HCT116 (cell line): ENCODE results near the gene GNG13. TPM values are rescaled to one million over a fixed set of nuclear protein-coding genes. Genes with fewer than 3 reads are reported as not detected.

Experiments
- ATAC-seq: fragments of 200-7000 bp; cut with Tn5 transposase; 2 replicates; pipeline ENCODE4 v1.9.1; 2020; ENCODE audit warnings: mild to moderate bottlenecking, moderate library complexity
- BruUV-seq: library from RNA; stranded (reverse); fragments of 400-500 nt; replicated peaks from 2 replicates; lab custom pipeline; 2021; lab: Mats Ljungman, UMichigan
- CTCF ChIA-PET: fragments of 300-600 bp; sonication (Branson Sonifier 250); formaldehyde crosslinking; loops from one replicate; lab custom pipeline; 2021; ENCODE audit warnings: antibody characterized with exemption; lab: Charles Lee
- POLR2A ChIA-PET: fragments of 300-600, 350-600 bp; sonication (Branson Sonifier 250); formaldehyde crosslinking; loops from one replicate; lab custom pipeline; 2021; ENCODE audit warnings: antibody characterized with exemption; lab: Charles Lee
- RAD21 ChIA-PET, 2 experiments: fragments of 300-600 bp; sonication (Branson Sonifier 250); formaldehyde crosslinking; loops; one replicate each; lab custom pipeline; 2023; ENCODE audit warnings: low total read pairs in 2 of 2; ENCODE audit not compliant: uncharacterized antibody in 2 of 2, unreplicated experiment in 2 of 2, low non-redundant PET in 1 of 2; lab: Charles Lee
- DNase-seq: peaks from one replicate; pipeline ENCODE4 v3.0.0-alpha.2; 2010; ENCODE audit warnings: low read depth, low spot score
- H2AFZ ChIP-seq: fragments of 200-600 bp; shearing (Covaris generic), sonication (generic); 2 replicates; pipeline ENCODE4 v1.6.1; 2017; ENCODE audit warnings: low read depth, mixed run types, mixed read lengths, antibody characterized with exemption, low read length; ENCODE audit not compliant: poor library complexity, severe bottlenecking
- H3K27ac ChIP-seq: 2 replicates; pipeline ENCODE4 v1.5.1; 2012; ENCODE audit warnings: low read depth, low read length
- H3K27me3 ChIP-seq: fragments of 200-600 bp; sonication (generic); 2 replicates; pipeline ENCODE4 v1.6.1; 2016; ENCODE audit warnings: mixed run types, low read length, mixed read lengths; ENCODE audit not compliant: insufficient read depth
- H3K36me3 ChIP-seq, 2 experiments: fragments of 200-500 bp in 1 of 2; fragments of 200-600 bp in 1 of 2; sonication (Bioruptor generic) in 1 of 2; sonication (generic) in 1 of 2; 2 replicates each; pipeline versions ENCODE4 v1.5.1 to v1.6.1; 2014 to 2016; ENCODE audit warnings: low read length in 2 of 2, inconsistent platforms in 1 of 2, mixed read lengths in 1 of 2, mixed run types in 1 of 2; ENCODE audit not compliant: insufficient read depth in 2 of 2, control insufficient read depth in 1 of 2
- H3K4me1 ChIP-seq, 2 experiments: fragments of 200-600 bp in 1 of 2; sonication (generic) in 1 of 2; 2 replicates each; pipeline versions ENCODE4 v1.5.1 to v1.6.1; 2012 to 2017; ENCODE audit warnings: low read length in 2 of 2, inconsistent platforms in 1 of 2, mild to moderate bottlenecking in 1 of 2, mixed read lengths in 1 of 2, mixed run types in 1 of 2, moderate library complexity in 1 of 2; ENCODE audit not compliant: insufficient read depth in 2 of 2, control insufficient read depth in 1 of 2
- H3K4me2 ChIP-seq: fragments of 200-600 bp; sonication (generic); 2 replicates; pipeline ENCODE4 v1.6.1; 2017; ENCODE audit warnings: mixed run types, low read length, mixed read lengths
- H3K4me3 ChIP-seq, 2 experiments: fragments of 200-600 bp in 1 of 2; sonication (generic) in 1 of 2; replicated peaks in 1 of 2; 2 replicates each; pipeline ENCODE4 v1.5.1; 2011 to 2016; ENCODE audit warnings: low read length in 2 of 2, control low read depth in 1 of 2, low read depth in 1 of 2, mild to moderate bottlenecking in 1 of 2, mixed read lengths in 1 of 2, mixed run types in 1 of 2
- H3K79me2 ChIP-seq: fragments of 200-600 bp; sonication (generic); 2 replicates; pipeline ENCODE4 v1.6.1; 2017; ENCODE audit warnings: mild to moderate bottlenecking, mixed run types, low read length, moderate library complexity, mixed read lengths; ENCODE audit not compliant: insufficient read depth
- H3K9ac ChIP-seq: fragments of 200-600 bp; sonication (generic); 2 replicates; pipeline ENCODE4 v1.6.1; 2016; ENCODE audit warnings: low read length, mixed read lengths
- H3K9me2 ChIP-seq: fragments of 200-600 bp; sonication (generic), shearing (Covaris generic); 2 replicates; pipeline ENCODE4 v1.6.1; 2017; ENCODE audit warnings: mixed run types, mild to moderate bottlenecking, moderate library complexity; ENCODE audit not compliant: insufficient read depth
- H3K9me3 ChIP-seq, 2 experiments: fragments of 200-500 bp in 1 of 2; fragments of 200-600 bp in 1 of 2; sonication (Bioruptor generic) in 1 of 2; sonication (generic) in 1 of 2; 2 replicates each; pipeline ENCODE4 v1.6.1; 2014 to 2017; ENCODE audit warnings: low read length in 2 of 2, mixed read lengths in 2 of 2, inconsistent platforms in 1 of 2, low read depth in 1 of 2, mild to moderate bottlenecking in 1 of 2, mixed run types in 1 of 2, moderate library complexity in 1 of 2; ENCODE audit not compliant: control insufficient read depth in 1 of 2, insufficient read depth in 1 of 2
- H4K20me1 ChIP-seq: fragments of 200-600 bp; sonication (generic), shearing (Covaris generic); 2 replicates; pipeline ENCODE4 v1.6.1; 2017; ENCODE audit warnings: mixed run types, mild to moderate bottlenecking, moderate library complexity; ENCODE audit not compliant: insufficient read depth
- CEBPB ChIP-seq: IDR thresholded peaks from 2 replicates; pipeline ENCODE4 v1.6.1; 2012; ENCODE audit warnings: low read depth
- EGR1 ChIP-seq: IDR thresholded peaks from 2 replicates; pipeline ENCODE4 v1.6.1; 2012; ENCODE audit warnings: low read depth
- ELF1 ChIP-seq: IDR thresholded peaks from 2 replicates; pipeline ENCODE4 v1.6.1; 2012; ENCODE audit warnings: low read depth, borderline replicate concordance
- EZH2phosphoT487 ChIP-seq: fragments of 200-600 bp; IDR thresholded peaks from 2 replicates; pipeline ENCODE4 v1.6.1; 2018; ENCODE audit warnings: antibody characterized with exemption, borderline replicate concordance
- POLR2AphosphoS5 ChIP-seq: IDR thresholded peaks from 2 replicates; pipeline ENCODE4 v1.6.1; 2011; ENCODE audit warnings: mild to moderate bottlenecking, low read depth, low read length, moderate library complexity
- RAD21 ChIP-seq: IDR thresholded peaks from 2 replicates; pipeline ENCODE4 v1.6.1; 2012; ENCODE audit warnings: low read depth, mild to moderate bottlenecking
- REST ChIP-seq: IDR thresholded peaks from 2 replicates; pipeline ENCODE4 v1.6.1; 2012; ENCODE audit warnings: low read depth
- SIN3A ChIP-seq: IDR thresholded peaks from 2 replicates; pipeline ENCODE4 v1.6.1; 2012; ENCODE audit warnings: low read depth
- SP1 ChIP-seq: IDR thresholded peaks from 2 replicates; pipeline ENCODE4 v1.6.1; 2012; ENCODE audit warnings: low read depth
- SRF ChIP-seq: IDR thresholded peaks from 2 replicates; pipeline ENCODE4 v1.6.1; 2012; ENCODE audit warnings: low read depth
- YY1 ChIP-seq: IDR thresholded peaks from 2 replicates; pipeline ENCODE4 v1.6.1; 2011; ENCODE audit warnings: low read length, low read depth, moderate library complexity, mild to moderate bottlenecking; ENCODE audit not compliant: insufficient replicate concordance; ENCODE audit errors: extremely low read depth
- ZBTB33 ChIP-seq: IDR thresholded peaks from 2 replicates; pipeline ENCODE4 v1.6.1; 2011; ENCODE audit warnings: mild to moderate bottlenecking, low read length, moderate library complexity; ENCODE audit not compliant: insufficient replicate concordance; ENCODE audit errors: extremely low read depth
- ZFX ChIP-seq: fragments of 450-650 bp; IDR thresholded peaks from 2 replicates; pipeline ENCODE4 v1.6.1; 2017
- intact Hi-C: fragments of 100-400 bp; cut with micrococcal nuclease; formaldehyde crosslinking; loops from 2 replicates; pipeline ENCODE4 v1.10.0; 2022
- total RNA-seq: library from RNA; stranded (reverse); gene quantifications from one replicate; pipeline ENCODE4 v1.2.1, GENCODE V29; 2021; ENCODE audit not compliant: unreplicated experiment

The GNG13 gene
- total RNA-seq, 1 experiment from 2014 or later, result not detected

- H4K20me1 ChIP-seq, result no peaks in the 10 kb centered on the region
- H3K4me2 ChIP-seq, result no peak overlapping the region
- no peak for ATAC-seq
- intact Hi-C loops, result no loop called here
- no TSS peak for BruUV-seq
- peaks cover under 1% of the 10 kb centered on the region; the same call in 1 of the 2 replicates for H3K79me2 ChIP-seq
- H2AFZ ChIP-seq, result no peak overlapping the region
- CTCF ChIA-PET, result no interaction called here
- H3K9me3 ChIP-seq, result no peaks in the 10 kb centered on the region
- no peak overlapping the region for H3K27ac ChIP-seq
- H3K9me2 ChIP-seq, result no peaks in the 10 kb centered on the region
- no peak overlapping the region for H3K4me3 ChIP-seq
- RAD21 ChIA-PET, result no interaction called here
- POLR2A ChIA-PET, result no interaction called here
- no peak for TF ChIP-seq ZBTB33
- TF ChIP-seq EZH2phosphoT487, result no peak
- no peak for TF ChIP-seq YY1
- TF ChIP-seq CEBPB, result no peak
- no peak for TF ChIP-seq REST
- no peak for TF ChIP-seq SRF
- TF ChIP-seq ELF1, result no peak
- TF ChIP-seq ZFX, result no peak
- no peak for TF ChIP-seq SIN3A
- no peak for TF ChIP-seq SP1
- no peak for TF ChIP-seq RAD21
- no peak for TF ChIP-seq POLR2AphosphoS5
- no peak for TF ChIP-seq EGR1
- H3K27me3 ChIP-seq, result no peaks in the 10 kb centered on the region
- peaks cover 7 to 11% of the 10 kb centered on the region in 2 experiments; a peak in 3 of 4 replicates for H3K36me3 ChIP-seq
- peaks cover 10 to 13% of the 10 kb centered on the region in 2 experiments for H3K4me1 ChIP-seq
- DNase-seq, result no peak
- no peak overlapping the region for H3K9ac ChIP-seq
Measured at GRCh38 chr16:768428-768827, 32.1 kb downstream of the GNG13 start.
